B cell (primary cell): ENCODE measurements around the gene PLCB1.

Experiments
- CTCF ChIP-seq: fragments of 200-600 bp; IDR thresholded peaks from one replicate; pipeline ENCODE4 v1.8.0; 2022; ENCODE audit warnings: antibody characterized with exemption, mild to moderate bottlenecking
- EZH2 ChIP-seq: IDR thresholded peaks from 2 replicates; pipeline ENCODE4 v1.6.1; 2012; ENCODE audit warnings: borderline replicate concordance, low read depth, mild to moderate bottlenecking, moderate library complexity, low read length; ENCODE audit not compliant: insufficient read depth, poor library complexity, severe bottlenecking

- no peak for TF ChIP-seq CTCF
- TF ChIP-seq EZH2: no peak
Measured at GRCh38 chr20:8432435-8433148, 300.5 kb downstream of the PLCB1 start.
